B cell (primary cell): ENCODE data around the gene ACOX2. TPM values are rescaled to one million over a fixed set of nuclear protein-coding genes. Genes with fewer than 3 reads are reported as not detected.

ENCODE experiments used
- ATAC-seq: fragments of 200-7000 bp; cut with Tn5 transposase; one replicate; pipeline ENCODE4 v1.10.0; 2021; ENCODE audit warnings: low read depth, mild to moderate bottlenecking, moderate number of reproducible peaks, moderate library complexity
- CTCF ChIA-PET: fragments of 350-600 bp; sonication (Branson Sonifier 250); formaldehyde crosslinking; loops from one replicate; lab custom pipeline; 2021; ENCODE audit warnings: antibody characterized with exemption, inconsistent platforms; lab: Charles Lee
- POLR2A ChIA-PET: fragments of 350-600 bp; sonication (Branson Sonifier 250); formaldehyde crosslinking; loops from one replicate; lab custom pipeline; 2021; ENCODE audit warnings: antibody characterized with exemption; lab: Charles Lee
- DNase-seq: peaks from one replicate; pipeline ENCODE4 v3.0.0; 2013
- H2AFZ ChIP-seq: 2 replicates; pipeline ENCODE4 v1.6.1; 2012; ENCODE audit warnings: mild to moderate bottlenecking, low read depth, low read length; ENCODE audit not compliant: insufficient read depth, poor library complexity, severe bottlenecking
- H3K27ac ChIP-seq, 2 donors: 1 replicate in 1 of 2; 2 replicates in 1 of 2; pipeline ENCODE4 v1.5.1; 2012 to 2013; ENCODE audit warnings: low read length in 2 of 2, mild to moderate bottlenecking in 2 of 2, moderate library complexity in 1 of 2
- H3K27me3 ChIP-seq, 4 experiments: fragments of 200-600 bp in 1 of 4; sonication (generic) in 1 of 4; replicated peaks in 1 of 4; 1 replicate in 2 of 4; 2 replicates in 2 of 4; pipeline versions ENCODE4 v1.6.1 to v1.7.0; 2013 to 2016; ENCODE audit warnings: low read length in 3 of 4, mild to moderate bottlenecking in 2 of 4, mixed read lengths in 1 of 4, moderate library complexity in 1 of 4; ENCODE audit not compliant: insufficient read depth in 4 of 4, control insufficient read depth in 3 of 4; ENCODE audit errors: control extremely low read depth in 1 of 4
- H3K36me3 ChIP-seq, 2 experiments: replicated peaks in 1 of 2; 1 replicate in 1 of 2; 2 replicates in 1 of 2; pipeline versions ENCODE4 v1.6.1 to v1.7.1; 2013; ENCODE audit warnings: low read length in 1 of 2; ENCODE audit not compliant: insufficient read depth in 2 of 2, control insufficient read depth in 1 of 2; ENCODE audit errors: control extremely low read depth in 1 of 2, extremely low read depth in 1 of 2
- H3K4me1 ChIP-seq, 2 donors: fragments of 200-600 bp in 1 of 2; sonication (generic) in 1 of 2; 1 replicate in 1 of 2; 2 replicates in 1 of 2; pipeline versions ENCODE4 v1.5.1 to v1.6.1; 2013 to 2017; ENCODE audit warnings: low read length in 2 of 2; ENCODE audit not compliant: control insufficient read depth in 2 of 2, insufficient read depth in 2 of 2
- H3K4me2 ChIP-seq: replicated peaks from 2 replicates; pipeline ENCODE3; 2012; ENCODE audit warnings: mild to moderate bottlenecking, low read depth, low read length; ENCODE audit not compliant: poor library complexity, severe bottlenecking
- H3K4me3 ChIP-seq, 5 experiments: fragments of 200-600 bp in 1 of 5; sonication (generic) in 1 of 5; 1 replicate in 3 of 5; 2 replicates in 2 of 5; pipeline versions ENCODE4 v1.5.1 to v1.7.0; 2011 to 2016; ENCODE audit warnings: low read length in 4 of 5, mild to moderate bottlenecking in 4 of 5, low read depth in 2 of 5, control low read depth in 1 of 5, moderate library complexity in 1 of 5; ENCODE audit not compliant: insufficient read depth in 1 of 5; ENCODE audit errors: control extremely low read depth in 1 of 5, extremely low read depth in 1 of 5
- H3K79me2 ChIP-seq: fragments of 200-600 bp; sonication (generic); one replicate; pipeline ENCODE4 v1.6.0; 2016; ENCODE audit warnings: low read length; ENCODE audit not compliant: control insufficient read depth, insufficient read depth
- H3K9ac ChIP-seq: fragments of 200-600 bp; sonication (generic); 2 replicates; pipeline ENCODE4 v1.6.1; 2017; ENCODE audit warnings: mild to moderate bottlenecking, low read length, moderate library complexity
- H3K9me3 ChIP-seq, 3 donors: one replicate each; pipeline versions ENCODE4 v1.6.1 to v1.7.1; 2013; ENCODE audit warnings: low read length in 2 of 3; ENCODE audit not compliant: control insufficient read depth in 2 of 3, insufficient read depth in 1 of 3; ENCODE audit errors: control extremely low read depth in 1 of 3
- H4K20me1 ChIP-seq: 2 replicates; pipeline ENCODE4 v1.6.0; 2012; ENCODE audit warnings: mild to moderate bottlenecking, low read length; ENCODE audit not compliant: insufficient read depth, control insufficient read depth, poor library complexity, severe bottlenecking
- H3K27ac Mint-ChIP-seq: one replicate; pipeline ENCODE4 v1.8.0; 2021; ENCODE audit warnings: mixed read lengths
- H3K27me3 Mint-ChIP-seq: one replicate; pipeline ENCODE4 v1.8.0; 2021; ENCODE audit warnings: mixed read lengths
- H3K4me1 Mint-ChIP-seq: one replicate; pipeline ENCODE4 v1.8.0; 2021; ENCODE audit warnings: mixed read lengths
- H3K4me3 Mint-ChIP-seq: one replicate; pipeline ENCODE4 v1.8.0; 2021; ENCODE audit warnings: mixed read lengths
- H3K9me3 Mint-ChIP-seq: one replicate; pipeline ENCODE4 v1.8.0; 2022; ENCODE audit warnings: mixed read lengths; ENCODE audit not compliant: insufficient read depth
- CTCF ChIP-seq: fragments of 200-600 bp; IDR thresholded peaks from one replicate; pipeline ENCODE4 v1.8.0; 2022; ENCODE audit warnings: antibody characterized with exemption, mild to moderate bottlenecking
- EZH2 ChIP-seq: IDR thresholded peaks from 2 replicates; pipeline ENCODE4 v1.6.1; 2012; ENCODE audit warnings: borderline replicate concordance, low read depth, mild to moderate bottlenecking, moderate library complexity, low read length; ENCODE audit not compliant: insufficient read depth, poor library complexity, severe bottlenecking
- WGBS: methylation state at CpG from one replicate; pipeline ENCODE4 v1.1.5; 2013; ENCODE audit warnings: missing lambda C conversion rate; ENCODE audit not compliant: insufficient coverage; 5-methylcytosine and 5-hydroxymethylcytosine counted together
- intact Hi-C: fragments of 100-400 bp; cut with micrococcal nuclease; formaldehyde crosslinking; loops from one replicate; pipeline ENCODE4 v1.10.0; 2022
- polyA plus RNA-seq: library from polyadenylated mRNA; depleted of rRNA; stranded (reverse); fragments of >200 nt; gene quantifications from 2 replicates; pipeline ENCODE4 v1.2.3, GENCODE V29; 2012
- total RNA-seq, 2 donors: library from RNA; stranded (reverse); fragments of 120-200 nt in 1 of 2; gene quantifications; 1 replicate in 1 of 2; 2 replicates in 1 of 2; pipeline versions ENCODE4 v1.2.3 to v1.2.4, GENCODE V29; 2013 to 2022

The ACOX2 gene
- total and polyA plus RNA-seq, 2 donors (not counting 1 experiment from before 2014, with no cell fraction given), result not detected

GRCh38 chr3:58470363-58471024 lies 66.5 kb downstream of the ACOX2 start:
- no peak overlapping the region for H3K9ac ChIP-seq
- intact Hi-C loops, result no loop called here

More at GRCh38 chr3:58470363-58471024, 66.5 kb downstream of the ACOX2 start:
- no peak overlapping the region for H3K4me2 ChIP-seq
- no peaks in the 10 kb centered on the region for H3K27me3 ChIP-seq
- H3K9me3 ChIP-seq, result no peaks in the 10 kb centered on the region
- H4K20me1 ChIP-seq, result no peaks in the 10 kb centered on the region
- Mint-ChIP-seq H3K4me3 (no peak overlapping the region), H3K27me3 (no peaks in the 10 kb centered on the region), H3K27ac (peak overlapping the region; percentile 41), H3K4me1 (peaks cover 26% of the 10 kb centered on the region), H3K9me3 (no peaks in the 10 kb centered on the region)
- peaks cover 15 to 17% of the 10 kb centered on the region in 2 donors for H3K4me1 ChIP-seq
- TF ChIP-seq CTCF, result no peak
- TF ChIP-seq EZH2, result no peak
- ChIA-PET POLR2A (no interaction called here), CTCF (interaction anchor here (1.0 to 1.9 kb wide), 2 partner anchors 21 kb away, joined by 4 to 7 read pairs; partner anchors contain the start of gene KCTD6)
- no peak overlapping the region for H2AFZ ChIP-seq
- 98% methylated on average over 5 of the region's 12 CpGs for WGBS
- H3K27ac ChIP-seq, result no peak overlapping the region
- ATAC-seq, result no peak
- no peak for DNase-seq
- H3K4me3 ChIP-seq, result no peak overlapping the region
- no peaks in the 10 kb centered on the region for H3K36me3 ChIP-seq
- no peaks in the 10 kb centered on the region for H3K79me2 ChIP-seq
